HEK293 (cell line): Measurements from ENCODE around the gene JKAMP.

Experiments
- CTCF ChIA-PET: fragments of 350-600 bp; formaldehyde crosslinking; extraction: SDS; loops from one replicate; lab custom pipeline; 2021; ENCODE audit warnings: antibody characterized with exemption; lab: Yijun Ruan, JAX
- POLR2A ChIA-PET: fragments of 300-600 bp; formaldehyde crosslinking; extraction: SDS; loops from one replicate; lab custom pipeline; 2020; ENCODE audit warnings: antibody characterized with exemption, inconsistent platforms; lab: Yijun Ruan, JAX
- H3K27ac ChIP-seq: fragments of 200-500 bp; sonication (Bioruptor generic); 2 replicates; pipeline ENCODE4 v1.5.1; 2014; ENCODE audit warnings: low read depth, low read length, control low read depth, inconsistent platforms; ENCODE audit errors: extremely low read depth
- H3K36me3 ChIP-seq, 2 experiments: fragments of 200-500 bp in 1 of 2; sonication (Bioruptor generic) in 1 of 2; 1 replicate in 1 of 2; 2 replicates in 1 of 2; pipeline ENCODE4 v1.5.1; 2014 to 2017; ENCODE audit warnings: inconsistent platforms in 2 of 2, low read length in 2 of 2; ENCODE audit not compliant: control insufficient read depth in 2 of 2, insufficient read depth in 1 of 2
- H3K4me1 ChIP-seq: fragments of 200-500 bp; sonication (Bioruptor generic); 2 replicates; pipeline ENCODE4 v1.5.1; 2014; ENCODE audit warnings: mild to moderate bottlenecking, low read length, inconsistent platforms; ENCODE audit not compliant: control insufficient read depth, insufficient read depth
- H3K4me3 ChIP-seq: 2 replicates; pipeline ENCODE4 v1.5.1; 2011; ENCODE audit warnings: low read depth, mild to moderate bottlenecking, control low read depth, low read length, moderate library complexity
- H3K9me3 ChIP-seq: fragments of 200-500 bp; sonication (Bioruptor generic); 2 replicates; pipeline ENCODE4 v1.5.1; 2014; ENCODE audit warnings: low read depth, low read length, inconsistent platforms; ENCODE audit not compliant: control insufficient read depth, insufficient read depth
- KLF16 ChIP-seq: fragments of 450-650 bp; formaldehyde crosslinking; IDR thresholded peaks from 2 replicates; pipeline ENCODE4 v1.5.1; 2017; ENCODE audit warnings: missing biosample characterization, missing genetic modification characterization
- KLF7 ChIP-seq: fragments of 450-650 bp; formaldehyde crosslinking; IDR thresholded peaks from 2 replicates; pipeline ENCODE4 v1.5.1; 2016; ENCODE audit warnings: missing biosample characterization, missing genetic modification characterization, borderline replicate concordance
- MYNN ChIP-seq: fragments of 450-650 bp; formaldehyde crosslinking; IDR thresholded peaks from 2 replicates; pipeline ENCODE4 v1.5.1; 2016; ENCODE audit warnings: missing biosample characterization, missing genetic modification characterization, borderline replicate concordance
- OSR2 ChIP-seq: fragments of 450-650 bp; formaldehyde crosslinking; IDR thresholded peaks from 2 replicates; pipeline ENCODE4 v1.5.1; 2016; ENCODE audit warnings: missing biosample characterization, missing genetic modification characterization
- SCRT1 ChIP-seq: fragments of 450-650 bp; formaldehyde crosslinking; IDR thresholded peaks from 2 replicates; pipeline ENCODE4 v1.5.1; 2016; ENCODE audit warnings: missing biosample characterization, missing genetic modification characterization, borderline replicate concordance
- SCRT2 ChIP-seq: fragments of 450-650 bp; formaldehyde crosslinking; IDR thresholded peaks from 2 replicates; pipeline ENCODE4 v1.5.1; 2016; ENCODE audit warnings: missing biosample characterization, missing genetic modification characterization
- SETDB1 ChIP-seq: IDR thresholded peaks from one replicate; pipeline ENCODE4 v1.6.1; 2017; ENCODE audit warnings: mild to moderate bottlenecking, low read length, moderate library complexity, mixed read lengths; ENCODE audit not compliant: insufficient read length
- YY1 ChIP-seq: fragments of 450-650 bp; formaldehyde crosslinking; IDR thresholded peaks from 2 replicates; pipeline ENCODE4 v1.5.1; 2018; ENCODE audit warnings: missing biosample characterization, missing genetic modification characterization
- YY2 ChIP-seq: fragments of 450-650 bp; formaldehyde crosslinking; IDR thresholded peaks from 2 replicates; pipeline ENCODE4 v1.5.1; 2016; ENCODE audit warnings: missing biosample characterization, missing genetic modification characterization
- ZBTB20 ChIP-seq: fragments of 450-650 bp; formaldehyde crosslinking; IDR thresholded peaks from 2 replicates; pipeline ENCODE4 v1.5.1; 2016; ENCODE audit warnings: missing biosample characterization, missing genetic modification characterization
- ZNF10 ChIP-seq: fragments of 450-650 bp; formaldehyde crosslinking; IDR thresholded peaks from 2 replicates; pipeline ENCODE4 v1.5.1; 2017; ENCODE audit warnings: missing biosample characterization, missing genetic modification characterization
- ZNF16 ChIP-seq: fragments of 450-650 bp; formaldehyde crosslinking; IDR thresholded peaks from 2 replicates; pipeline ENCODE4 v1.5.1; 2016; ENCODE audit warnings: low read depth, missing biosample characterization, missing genetic modification characterization
- ZNF214 ChIP-seq: fragments of 450-650 bp; formaldehyde crosslinking; IDR thresholded peaks from 2 replicates; pipeline ENCODE4 v1.5.1; 2017; ENCODE audit warnings: missing biosample characterization, mild to moderate bottlenecking, missing genetic modification characterization, borderline replicate concordance
- ZNF404 ChIP-seq: fragments of 450-650 bp; formaldehyde crosslinking; IDR thresholded peaks from 2 replicates; pipeline ENCODE4 v1.5.1; 2017; ENCODE audit warnings: missing biosample characterization, missing genetic modification characterization
- ZNF510 ChIP-seq: fragments of 450-650 bp; formaldehyde crosslinking; IDR thresholded peaks from 2 replicates; pipeline ENCODE4 v1.5.1; 2018; ENCODE audit warnings: mild to moderate bottlenecking, missing genetic modification characterization, missing biosample characterization; ENCODE audit not compliant: insufficient replicate concordance
- ZNF768 ChIP-seq: fragments of 450-650 bp; formaldehyde crosslinking; IDR thresholded peaks from 2 replicates; pipeline ENCODE4 v1.5.1; 2018; ENCODE audit warnings: missing biosample characterization, mild to moderate bottlenecking, missing genetic modification characterization
- ZNF792 ChIP-seq: fragments of 450-650 bp; formaldehyde crosslinking; IDR thresholded peaks from 2 replicates; pipeline ENCODE4 v1.5.1; 2016; ENCODE audit warnings: missing biosample characterization, missing genetic modification characterization
- TF ChIP-seq, protein P1 (sequence below): fragments of 450-650 bp; IDR thresholded peaks from 2 replicates; pipeline ENCODE4 v1.5.1; 2018; ENCODE audit warnings: missing biosample characterization, mild to moderate bottlenecking, missing genetic modification characterization
- TF ChIP-seq, protein P2 (sequence below): fragments of 450-650 bp; formaldehyde crosslinking; IDR thresholded peaks from 2 replicates; pipeline ENCODE4 v1.5.1; 2016; ENCODE audit warnings: missing biosample characterization, missing genetic modification characterization
- TF ChIP-seq, protein P3 (sequence below): fragments of 450-650 bp; formaldehyde crosslinking; IDR thresholded peaks from 2 replicates; pipeline ENCODE4 v1.5.1; 2017; ENCODE audit warnings: missing biosample characterization, missing genetic modification characterization
- TF ChIP-seq, protein P4 (sequence below): fragments of 450-650 bp; formaldehyde crosslinking; IDR thresholded peaks from 2 replicates; pipeline ENCODE4 v1.5.1; 2016; ENCODE audit warnings: missing biosample characterization, missing genetic modification characterization

Gene JKAMP

DNA sequence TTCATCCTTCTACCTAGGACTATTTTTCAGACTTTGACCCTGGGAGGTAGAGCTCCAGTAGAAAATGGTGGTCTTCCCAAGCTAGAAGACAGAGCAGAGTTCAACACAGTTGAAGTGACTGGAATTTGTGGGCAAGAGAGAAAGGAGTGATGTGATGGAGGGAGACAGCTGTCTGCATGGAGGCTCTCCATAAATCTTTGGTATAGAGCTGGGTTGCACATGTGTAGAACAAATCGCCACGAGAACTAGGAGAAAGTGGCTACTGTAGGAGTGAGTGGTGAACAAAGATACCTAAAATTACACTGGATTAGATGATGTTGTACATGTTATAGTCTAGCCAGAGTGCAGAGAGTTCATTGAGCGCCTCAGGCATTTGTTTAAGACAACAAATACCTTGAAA is 33.6 kb upstream of the JKAMP start:
- no peak overlapping the region for H3K27ac ChIP-seq
- H3K4me1 ChIP-seq = no peaks in the 10 kb centered on the region
- POLR2A ChIA-PET = no interaction called here
- H3K9me3 ChIP-seq = no peaks in the 10 kb centered on the region
- TF ChIP-seq SCRT2 (tag by site-specific recombination) (no peak), ZNF768 (tag by site-specific recombination) (no peak), ZBTB20 (no peak), OSR2 (no peak), ZNF510 (tag by site-specific recombination) (no peak), ZNF214 (tag by site-specific recombination) (no peak), MYNN (tag by site-specific recombination) (no peak), ZNF792 (tag by site-specific recombination) (no peak), SETDB1 (no peak), ZNF10 (tag by site-specific recombination) (no peak)
- TF ChIP-seq, protein P1, sequence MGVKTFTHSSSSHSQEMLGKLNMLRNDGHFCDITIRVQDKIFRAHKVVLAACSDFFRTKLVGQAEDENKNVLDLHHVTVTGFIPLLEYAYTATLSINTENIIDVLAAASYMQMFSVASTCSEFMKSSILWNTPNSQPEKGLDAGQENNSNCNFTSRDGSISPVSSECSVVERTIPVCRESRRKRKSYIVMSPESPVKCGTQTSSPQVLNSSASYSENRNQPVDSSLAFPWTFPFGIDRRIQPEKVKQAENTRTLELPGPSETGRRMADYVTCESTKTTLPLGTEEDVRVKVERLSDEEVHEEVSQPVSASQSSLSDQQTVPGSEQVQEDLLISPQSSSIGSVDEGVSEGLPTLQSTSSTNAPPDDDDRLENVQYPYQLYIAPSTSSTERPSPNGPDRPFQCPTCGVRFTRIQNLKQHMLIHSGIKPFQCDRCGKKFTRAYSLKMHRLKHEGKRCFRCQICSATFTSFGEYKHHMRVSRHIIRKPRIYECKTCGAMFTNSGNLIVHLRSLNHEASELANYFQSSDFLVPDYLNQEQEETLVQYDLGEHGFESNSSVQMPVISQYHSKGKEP (tag by site-specific recombination) = no peak
- H3K36me3 ChIP-seq = peaks cover 0 to 23% of the 10 kb centered on the region in 2 experiments; a peak in 1 of 3 replicates
- no peak overlapping the region for H3K4me3 ChIP-seq
- CTCF ChIA-PET = interaction anchor here (1.5 to 1.9 kb wide), 2 partner anchors 56 to 126 kb away, joined by 4 to 8 read pairs; partner anchors contain the start of gene CCDC175

DNA sequence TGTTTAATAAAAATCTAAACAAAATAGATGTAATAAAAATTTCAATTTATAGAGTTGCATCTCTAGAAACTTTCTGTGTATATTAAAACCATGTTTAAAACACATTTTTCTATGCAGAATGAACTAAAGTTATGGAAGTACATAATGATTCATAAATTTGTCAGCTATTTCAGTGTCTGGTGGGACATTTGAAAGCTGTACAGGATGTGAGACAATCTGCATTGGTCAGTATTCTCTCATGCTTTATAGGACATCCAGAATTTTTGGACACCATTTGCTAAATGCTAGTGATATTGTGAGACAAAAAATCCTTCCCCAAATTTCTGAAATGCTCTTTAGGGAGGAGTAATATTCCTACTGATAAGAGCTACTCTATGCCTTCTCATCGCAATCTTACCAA is 32.5 kb upstream of the JKAMP start:
- ChIA-PET CTCF (interaction anchor here (0.6 to 1.9 kb wide), 3 partner anchors 55 to 310 kb away, joined by 3 to 8 read pairs (median 4); partner anchors contain the start of gene CCDC175), POLR2A (no interaction called here)
- Histone ChIP-seq H3K4me1 (no peaks in the 10 kb centered on the region), H3K9me3 (no peaks in the 10 kb centered on the region), H3K36me3 (peaks cover 5 to 31% of the 10 kb centered on the region in 2 experiments), H3K4me3 (no peak overlapping the region), H3K27ac (no peak overlapping the region)
- TF ChIP-seq ZNF404 (tag by site-specific recombination) (no peak), SCRT1 (tag by site-specific recombination) (no peak), KLF7 (tag by site-specific recombination) (no peak), KLF16 (tag by site-specific recombination) (no peak), YY2 (tag by site-specific recombination) (no peak), ZNF16 (tag by site-specific recombination) (no peak), ZNF10 (tag by site-specific recombination) (no peak), YY1 (tag by site-specific recombination) (no peak)
- TF ChIP-seq, protein P2, sequence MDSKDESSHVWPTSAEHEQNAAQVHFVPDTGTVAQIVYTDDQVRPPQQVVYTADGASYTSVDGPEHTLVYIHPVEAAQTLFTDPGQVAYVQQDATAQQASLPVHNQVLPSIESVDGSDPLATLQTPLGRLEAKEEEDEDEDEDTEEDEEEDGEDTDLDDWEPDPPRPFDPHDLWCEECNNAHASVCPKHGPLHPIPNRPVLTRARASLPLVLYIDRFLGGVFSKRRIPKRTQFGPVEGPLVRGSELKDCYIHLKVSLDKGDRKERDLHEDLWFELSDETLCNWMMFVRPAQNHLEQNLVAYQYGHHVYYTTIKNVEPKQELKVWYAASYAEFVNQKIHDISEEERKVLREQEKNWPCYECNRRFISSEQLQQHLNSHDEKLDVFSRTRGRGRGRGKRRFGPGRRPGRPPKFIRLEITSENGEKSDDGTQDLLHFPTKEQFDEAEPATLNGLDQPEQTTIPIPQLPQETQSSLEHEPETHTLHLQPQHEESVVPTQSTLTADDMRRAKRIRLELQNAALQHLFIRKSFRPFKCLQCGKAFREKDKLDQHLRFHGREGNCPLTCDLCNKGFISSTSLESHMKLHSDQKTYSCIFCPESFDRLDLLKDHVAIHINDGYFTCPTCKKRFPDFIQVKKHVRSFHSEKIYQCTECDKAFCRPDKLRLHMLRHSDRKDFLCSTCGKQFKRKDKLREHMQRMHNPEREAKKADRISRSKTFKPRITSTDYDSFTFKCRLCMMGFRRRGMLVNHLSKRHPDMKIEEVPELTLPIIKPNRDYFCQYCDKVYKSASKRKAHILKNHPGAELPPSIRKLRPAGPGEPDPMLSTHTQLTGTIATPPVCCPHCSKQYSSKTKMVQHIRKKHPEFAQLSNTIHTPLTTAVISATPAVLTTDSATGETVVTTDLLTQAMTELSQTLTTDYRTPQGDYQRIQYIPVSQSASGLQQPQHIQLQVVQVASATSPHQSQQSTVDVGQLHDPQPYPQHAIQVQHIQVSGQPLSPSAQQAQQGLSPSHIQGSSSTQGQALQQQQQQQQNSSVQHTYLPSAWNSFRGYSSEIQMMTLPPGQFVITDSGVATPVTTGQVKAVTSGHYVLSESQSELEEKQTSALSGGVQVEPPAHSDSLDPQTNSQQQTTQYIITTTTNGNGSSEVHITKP (tag by site-specific recombination) = no peak
- TF ChIP-seq, protein P3, sequence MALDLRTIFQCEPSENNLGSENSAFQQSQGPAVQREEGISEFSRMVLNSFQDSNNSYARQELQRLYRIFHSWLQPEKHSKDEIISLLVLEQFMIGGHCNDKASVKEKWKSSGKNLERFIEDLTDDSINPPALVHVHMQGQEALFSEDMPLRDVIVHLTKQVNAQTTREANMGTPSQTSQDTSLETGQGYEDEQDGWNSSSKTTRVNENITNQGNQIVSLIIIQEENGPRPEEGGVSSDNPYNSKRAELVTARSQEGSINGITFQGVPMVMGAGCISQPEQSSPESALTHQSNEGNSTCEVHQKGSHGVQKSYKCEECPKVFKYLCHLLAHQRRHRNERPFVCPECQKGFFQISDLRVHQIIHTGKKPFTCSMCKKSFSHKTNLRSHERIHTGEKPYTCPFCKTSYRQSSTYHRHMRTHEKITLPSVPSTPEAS (tag by site-specific recombination) = no peak
- TF ChIP-seq, protein P4, sequence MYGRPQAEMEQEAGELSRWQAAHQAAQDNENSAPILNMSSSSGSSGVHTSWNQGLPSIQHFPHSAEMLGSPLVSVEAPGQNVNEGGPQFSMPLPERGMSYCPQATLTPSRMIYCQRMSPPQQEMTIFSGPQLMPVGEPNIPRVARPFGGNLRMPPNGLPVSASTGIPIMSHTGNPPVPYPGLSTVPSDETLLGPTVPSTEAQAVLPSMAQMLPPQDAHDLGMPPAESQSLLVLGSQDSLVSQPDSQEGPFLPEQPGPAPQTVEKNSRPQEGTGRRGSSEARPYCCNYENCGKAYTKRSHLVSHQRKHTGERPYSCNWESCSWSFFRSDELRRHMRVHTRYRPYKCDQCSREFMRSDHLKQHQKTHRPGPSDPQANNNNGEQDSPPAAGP (tag by site-specific recombination) = no peak
